GM18508 (cell line): ENCODE data around the gene PTPN13.

ENCODE experiments used
- ATAC-seq: cut with Tn5 transposase; IDR thresholded peaks from one replicate; pipeline ENCODE4 v1.9.1; 2021; ENCODE audit warnings: moderate number of reproducible peaks; ENCODE audit not compliant: insufficient read depth, unreplicated experiment

Gene PTPN13

DNA sequence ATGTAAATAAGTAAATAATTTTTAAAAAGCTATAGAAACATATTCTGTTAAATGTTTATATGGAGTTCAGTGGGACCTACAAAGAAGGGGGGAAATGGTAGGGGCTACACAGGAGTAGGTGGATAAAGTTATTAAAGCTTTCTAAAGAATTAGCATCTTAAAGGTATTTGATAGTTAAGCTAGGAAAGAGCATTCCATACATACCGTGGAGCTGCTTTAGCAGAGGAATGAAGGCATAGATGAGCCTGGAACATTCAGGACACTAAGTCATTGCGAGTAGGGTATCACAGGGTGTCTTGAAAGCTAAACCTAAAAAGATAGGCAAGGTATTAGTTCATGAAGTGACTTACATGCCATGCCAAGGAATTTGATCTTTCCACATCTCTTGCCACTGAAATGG is 194.7 kb downstream of the PTPN13 start:
- no peak for ATAC-seq

DNA sequence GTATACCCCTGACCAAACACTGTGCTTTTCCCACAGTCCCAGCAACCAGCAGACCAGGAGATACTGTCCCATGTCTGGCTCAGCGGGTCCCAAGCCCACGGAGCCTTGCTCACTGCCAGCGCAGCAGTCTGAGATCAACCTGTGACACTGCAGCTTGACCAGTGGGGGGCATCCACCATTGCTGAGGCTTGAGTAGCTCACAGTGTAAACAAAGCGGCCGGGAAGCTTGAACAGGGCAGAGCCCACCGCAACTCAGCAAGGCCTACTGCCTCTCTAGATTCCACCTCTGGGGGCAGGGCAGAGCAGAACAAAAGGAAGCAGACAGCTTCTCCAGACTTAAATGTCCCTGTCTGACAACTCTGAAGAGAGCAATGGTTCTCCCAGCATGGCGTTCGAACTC is 197.0 kb downstream of the PTPN13 start:
- ATAC-seq, result no peak

DNA sequence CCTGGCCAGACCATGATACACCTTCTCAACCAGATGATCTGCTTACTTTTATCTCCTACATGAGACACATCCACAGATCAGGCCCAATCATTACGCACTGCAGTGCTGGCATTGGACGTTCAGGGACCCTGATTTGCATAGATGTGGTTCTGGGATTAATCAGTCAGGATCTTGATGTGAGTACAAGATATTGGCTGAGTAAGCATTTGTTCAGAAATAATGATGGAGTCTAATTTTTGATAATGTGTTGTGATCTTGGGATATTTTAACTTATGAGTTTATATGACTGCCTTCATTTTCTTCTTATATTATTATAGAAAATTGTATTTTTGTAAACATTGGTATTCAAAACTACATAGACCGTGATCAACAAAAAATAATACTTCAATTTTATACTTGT is 215.7 kb downstream of the PTPN13 start:
- ATAC-seq, result no peak

DNA sequence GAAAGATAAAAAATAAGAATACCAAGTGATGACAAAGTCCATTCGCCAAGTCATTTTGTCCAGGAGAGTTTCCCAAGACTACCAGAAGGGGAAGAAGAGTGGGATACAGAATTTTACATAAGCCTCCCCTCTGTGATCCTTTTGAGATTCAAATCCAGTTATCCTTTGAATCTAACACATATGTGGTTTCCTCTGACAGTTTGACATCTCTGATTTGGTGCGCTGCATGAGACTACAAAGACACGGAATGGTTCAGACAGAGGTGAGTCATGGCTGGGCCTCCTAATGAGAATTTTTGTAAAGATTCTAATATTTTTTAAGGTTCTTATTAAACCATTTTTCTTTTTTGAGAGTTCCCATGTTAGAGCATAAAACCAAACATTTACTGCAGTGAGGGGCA is 216.7 kb downstream of the PTPN13 start:
- ATAC-seq, result no peak

DNA sequence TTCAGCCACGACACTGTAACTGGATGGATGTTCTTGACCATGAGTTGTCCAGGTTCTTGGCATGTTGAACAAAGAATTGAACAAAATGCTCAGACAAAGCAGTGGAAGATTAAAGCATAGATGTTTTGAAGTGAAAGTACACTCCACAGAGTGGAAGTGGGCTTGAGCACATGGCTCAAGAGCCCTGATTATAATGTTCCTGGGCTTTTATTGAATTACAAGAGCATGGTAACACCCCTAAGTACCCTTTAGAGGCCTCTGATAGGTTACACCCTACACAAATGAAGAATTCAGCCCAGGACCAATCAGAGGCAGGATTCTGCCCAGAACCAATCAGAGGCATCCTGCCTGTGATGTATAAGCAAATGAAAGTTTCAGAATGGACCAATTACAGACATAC is 221.5 kb downstream of the PTPN13 start:
- no peak for ATAC-seq

DNA sequence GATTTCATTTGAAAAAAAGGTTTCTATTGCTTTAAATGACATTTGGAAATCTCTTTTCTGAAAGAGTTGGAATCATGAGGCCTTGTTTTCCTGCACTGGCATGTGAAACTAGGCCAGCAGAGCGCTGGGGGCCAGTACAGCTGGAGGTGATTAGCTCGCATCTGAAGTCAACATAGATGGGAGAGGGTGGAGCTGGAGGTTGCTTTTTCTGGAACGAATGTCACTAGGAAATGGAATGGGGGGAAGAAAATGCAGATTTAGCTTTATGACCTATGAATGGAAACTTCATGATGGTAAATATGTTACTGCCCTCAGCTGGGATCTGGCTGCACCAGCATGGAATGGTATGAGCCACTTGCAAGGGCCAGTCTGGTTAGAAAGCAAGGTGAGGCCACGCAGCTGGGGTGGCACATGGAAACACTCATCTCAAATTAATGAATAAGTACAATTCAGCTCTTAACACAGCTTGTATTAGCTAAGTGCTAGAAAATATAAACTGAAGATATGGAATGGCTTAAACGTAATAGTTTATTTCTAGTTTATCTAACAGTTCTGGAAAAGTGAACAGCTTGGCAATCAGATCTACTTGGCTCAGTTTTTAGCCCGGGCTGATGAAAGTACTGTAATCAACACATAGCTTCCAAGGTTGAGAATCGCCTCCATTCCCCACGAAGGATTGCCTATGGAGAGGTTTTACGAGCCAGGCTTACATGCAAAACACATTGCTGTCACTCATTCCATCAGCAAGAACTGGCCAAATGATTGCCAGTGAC is 222.6 kb downstream of the PTPN13 start:
- ATAC-seq, result no peak

DNA sequence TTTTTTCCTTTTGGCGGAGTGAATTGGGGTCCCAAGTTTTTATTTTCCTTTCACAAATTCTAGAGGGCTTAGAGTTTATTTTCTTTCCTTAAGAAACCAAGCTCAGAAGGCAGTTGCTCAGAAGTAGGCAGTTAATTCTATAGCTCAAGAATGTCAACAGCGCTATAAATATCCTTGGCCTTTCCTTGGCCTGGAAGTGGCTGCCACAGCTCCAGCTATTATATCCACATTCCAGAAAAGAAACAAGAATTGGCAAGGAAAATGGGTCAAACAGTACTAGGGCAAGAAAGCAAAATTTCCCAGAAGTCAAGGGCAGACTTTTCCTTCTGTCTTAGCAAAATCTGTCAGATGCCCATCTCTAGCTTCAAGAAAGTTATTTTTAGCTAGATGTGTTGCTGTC is 224.1 kb downstream of the PTPN13 start:
- no peak for ATAC-seq

DNA sequence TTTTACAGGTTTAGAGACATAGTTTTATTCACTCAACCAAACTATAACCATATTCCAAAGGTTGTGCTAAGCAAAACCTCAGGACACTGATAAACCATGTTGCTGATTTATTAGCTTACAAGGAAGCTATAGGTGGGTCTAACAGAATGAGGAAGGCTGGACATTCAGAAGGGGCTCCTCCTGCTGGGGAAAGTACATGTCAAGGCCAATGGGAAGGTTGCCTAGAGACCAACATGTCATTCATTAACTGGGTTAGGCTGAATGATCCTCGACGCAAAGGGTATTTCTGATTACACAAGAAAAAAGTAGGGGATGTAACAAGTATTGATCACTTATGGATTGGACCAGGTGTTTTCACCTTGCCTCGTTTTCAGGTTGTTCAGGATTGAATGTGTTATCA is 224.7 kb downstream of the PTPN13 start:
- no peak for ATAC-seq

DNA sequence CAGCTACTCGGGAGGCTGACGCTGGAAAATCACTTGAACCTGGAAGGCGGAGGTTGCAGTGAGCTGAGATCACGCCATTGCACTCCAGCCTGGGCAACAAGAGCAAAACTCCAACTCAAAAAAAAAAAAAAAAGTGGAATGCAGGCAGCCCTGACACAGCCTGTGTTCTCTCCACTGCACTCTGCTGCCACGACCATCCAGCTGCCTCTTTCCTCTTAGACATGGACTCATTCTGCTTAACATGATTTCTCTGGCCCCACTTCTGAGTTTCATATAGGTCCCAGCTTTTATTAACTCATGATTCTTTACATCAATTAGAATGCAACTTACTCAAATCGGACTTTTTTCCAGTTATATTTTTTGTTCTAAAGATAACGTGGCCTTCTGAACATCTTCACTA is 225.4 kb downstream of the PTPN13 start:
- no peak for ATAC-seq

DNA sequence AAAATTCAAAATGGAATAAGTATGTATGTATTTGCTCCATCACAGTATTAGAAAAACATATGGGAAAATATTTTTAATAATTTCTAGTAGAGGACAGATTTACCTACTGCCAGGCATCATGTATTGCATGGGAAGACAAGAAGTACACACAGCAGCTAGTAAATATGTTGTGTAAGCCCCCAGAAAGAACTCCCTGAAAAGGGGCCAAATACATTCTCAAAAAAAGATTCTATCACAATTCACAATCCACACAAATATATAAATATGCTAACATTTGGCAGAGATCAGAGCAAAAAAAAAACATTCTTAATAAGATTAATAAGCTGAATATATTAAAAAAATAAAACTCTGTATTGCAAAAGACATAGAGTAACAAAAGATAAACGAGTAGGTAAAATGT is 227.0 kb downstream of the PTPN13 start:
- ATAC-seq, result no peak

DNA sequence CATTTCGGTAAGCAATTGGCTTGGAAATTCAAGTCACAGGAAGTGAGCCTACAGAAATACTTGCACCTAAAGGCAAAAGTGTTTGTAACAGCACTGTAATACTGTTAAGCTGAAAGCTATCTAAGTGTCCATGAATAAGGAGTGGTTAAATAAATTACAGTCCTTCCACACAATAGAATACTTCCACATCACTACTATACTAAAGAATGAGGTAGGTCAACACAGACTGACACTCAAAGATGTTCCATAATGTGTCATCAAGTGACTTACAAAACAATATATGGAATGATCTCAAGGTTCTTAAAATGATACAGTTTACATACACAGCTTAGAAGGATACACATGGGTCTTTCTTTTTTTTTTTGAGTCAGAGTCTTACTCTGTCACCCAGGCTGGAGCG is 228.0 kb downstream of the PTPN13 start:
- ATAC-seq, result no peak

DNA sequence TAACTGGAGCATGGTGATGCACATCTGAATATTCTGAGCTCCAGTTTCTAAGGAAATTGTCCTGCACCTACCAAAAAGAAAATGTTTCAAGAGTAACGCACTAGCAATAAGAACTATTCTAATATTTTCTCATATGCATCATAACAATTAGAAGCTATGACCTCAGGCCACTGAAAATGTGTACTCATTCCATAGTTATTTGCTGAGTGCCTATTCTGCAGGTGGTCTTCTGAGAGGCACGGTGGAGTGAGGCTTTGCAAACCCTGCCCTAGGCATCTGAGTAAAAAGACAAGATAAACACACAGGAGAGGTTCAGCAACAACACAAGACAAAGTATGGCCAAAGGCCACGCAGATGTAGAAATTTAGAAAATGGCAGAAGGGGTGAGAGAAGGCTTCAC is 231.4 kb downstream of the PTPN13 start:
- ATAC-seq, result no peak

DNA sequence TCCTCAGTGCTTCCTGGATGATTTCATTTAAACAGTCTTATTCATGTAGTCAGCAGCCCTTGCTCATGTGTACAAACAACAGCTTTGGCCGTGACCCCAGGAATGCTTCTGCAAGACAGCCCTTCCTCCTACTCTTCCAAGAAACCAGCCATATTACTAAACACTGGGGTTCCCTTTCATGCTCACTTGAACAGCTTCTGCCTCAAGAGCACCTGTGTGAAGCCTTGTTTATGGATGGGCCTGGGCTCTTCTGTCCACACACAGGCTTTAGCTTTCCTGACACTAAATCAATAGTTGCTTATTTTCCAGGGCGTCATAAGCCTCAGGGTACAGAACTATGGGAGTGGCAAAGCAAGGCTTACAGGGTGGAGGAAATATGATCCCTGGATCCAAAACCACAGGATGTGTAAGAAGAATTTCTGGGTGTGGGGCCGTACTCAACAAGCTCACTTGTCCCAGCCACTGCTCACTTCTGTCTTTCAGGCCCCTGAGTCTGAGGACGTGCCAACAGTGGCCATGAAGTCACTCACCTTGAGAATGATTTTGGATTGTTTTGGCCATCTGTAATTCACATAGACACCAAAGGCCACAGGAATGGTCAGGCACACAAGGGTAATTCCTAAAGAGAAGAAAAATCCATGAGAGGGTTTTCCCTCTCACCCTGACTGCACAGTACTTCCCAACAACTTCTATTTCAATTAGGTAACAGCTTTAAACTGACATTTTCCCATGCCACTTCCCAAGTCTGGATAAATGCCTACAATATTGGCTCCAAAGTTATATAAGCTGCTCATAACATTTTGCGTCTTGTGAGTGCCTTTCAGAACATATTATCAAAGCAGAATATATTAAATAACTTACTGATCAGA is 237.4 kb downstream of the PTPN13 start:
- ATAC-seq, result no peak

DNA sequence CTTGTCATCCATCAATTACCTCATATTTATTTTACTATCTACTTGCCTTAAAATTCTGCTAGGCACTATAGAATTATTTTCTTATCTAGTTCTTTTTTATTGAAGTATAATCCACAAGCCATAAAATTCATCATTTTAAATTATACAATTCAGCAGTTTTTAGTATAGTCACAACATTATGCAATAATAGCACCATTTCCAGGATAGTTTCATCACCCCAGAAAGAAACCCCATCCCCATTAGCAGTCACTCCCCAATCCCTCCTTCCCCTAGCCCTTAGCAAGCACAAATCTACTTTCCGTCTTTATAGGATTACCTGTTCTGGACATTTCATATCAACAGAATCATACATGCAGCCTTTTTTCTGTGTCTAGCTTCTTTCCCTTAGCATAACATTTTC is 239.5 kb downstream of the PTPN13 start:
- ATAC-seq, result no peak

DNA sequence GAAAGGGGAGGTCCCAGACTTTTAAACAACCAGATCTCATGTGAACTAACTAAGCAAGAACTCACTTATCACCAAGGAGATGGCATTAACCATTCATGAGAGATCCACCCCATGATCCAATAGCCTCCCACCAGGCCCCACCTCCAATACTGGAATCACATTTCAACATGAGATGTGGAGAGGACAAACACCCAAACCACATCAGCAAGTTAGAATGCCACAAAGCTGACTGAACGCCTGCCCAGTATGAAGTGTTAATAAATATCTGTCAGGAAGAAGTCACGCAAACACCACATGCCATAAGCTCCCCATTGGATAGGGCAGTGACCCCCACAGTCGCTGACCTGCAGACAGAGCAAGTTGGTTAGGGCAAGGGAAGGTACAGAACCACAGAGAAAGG is 240.8 kb downstream of the PTPN13 start:
- no peak for ATAC-seq

DNA sequence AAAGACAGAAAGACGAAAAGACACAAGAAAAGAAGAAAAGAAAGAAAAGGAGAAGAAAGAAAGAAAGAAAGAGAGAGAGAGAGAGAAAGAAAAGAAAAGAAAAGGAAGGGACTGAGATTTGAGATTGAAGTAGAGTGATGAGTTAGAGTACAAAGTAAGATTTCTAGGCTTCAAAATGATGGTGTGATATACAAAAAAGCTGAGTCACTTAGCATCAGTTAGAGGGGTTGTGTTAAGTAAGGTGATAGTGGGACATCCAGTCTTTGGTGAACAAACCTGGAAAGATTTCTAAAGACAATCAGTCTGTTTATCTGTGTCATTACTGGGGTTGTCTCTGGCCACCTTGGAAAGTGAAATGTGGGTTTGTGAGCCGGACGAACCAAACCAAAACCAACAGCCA is 241.6 kb downstream of the PTPN13 start:
- no peak for ATAC-seq

DNA sequence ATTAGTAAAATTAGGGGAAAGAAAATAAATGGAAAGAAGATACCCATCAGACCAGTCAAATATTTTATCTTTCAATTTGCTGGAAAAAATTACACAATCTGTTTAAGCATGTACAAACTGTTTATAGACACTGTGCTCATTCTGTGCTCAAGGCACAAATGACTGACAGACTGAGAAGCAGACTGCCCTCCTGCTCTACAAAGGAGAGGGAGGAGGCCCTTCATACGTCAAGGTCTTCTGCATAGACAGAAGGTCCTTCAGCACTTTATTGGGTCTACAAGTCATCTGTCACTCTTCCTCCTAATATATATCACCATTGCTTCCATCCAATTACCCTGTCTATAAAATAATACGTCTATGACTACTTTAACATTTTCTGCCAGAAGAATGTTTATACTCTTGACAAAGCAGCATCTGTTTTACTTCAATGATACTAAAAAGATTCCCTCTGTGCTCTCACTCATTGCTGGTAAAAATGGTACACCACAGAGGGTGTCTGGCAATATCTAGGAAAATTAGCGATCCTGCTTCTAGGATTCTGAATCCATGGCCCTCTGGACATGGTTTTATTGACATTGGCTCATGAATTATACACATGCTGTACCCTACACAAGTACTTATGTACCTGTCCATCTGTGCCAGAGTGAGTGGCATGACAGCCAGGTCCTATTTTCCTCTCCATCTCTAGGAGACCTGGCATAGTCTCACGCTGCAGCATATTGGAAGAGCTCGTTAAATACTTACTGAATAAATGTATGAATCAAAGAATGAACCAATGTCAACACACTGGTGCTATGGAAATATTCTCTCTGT is 243.8 kb downstream of the PTPN13 start:
- no peak for ATAC-seq

DNA sequence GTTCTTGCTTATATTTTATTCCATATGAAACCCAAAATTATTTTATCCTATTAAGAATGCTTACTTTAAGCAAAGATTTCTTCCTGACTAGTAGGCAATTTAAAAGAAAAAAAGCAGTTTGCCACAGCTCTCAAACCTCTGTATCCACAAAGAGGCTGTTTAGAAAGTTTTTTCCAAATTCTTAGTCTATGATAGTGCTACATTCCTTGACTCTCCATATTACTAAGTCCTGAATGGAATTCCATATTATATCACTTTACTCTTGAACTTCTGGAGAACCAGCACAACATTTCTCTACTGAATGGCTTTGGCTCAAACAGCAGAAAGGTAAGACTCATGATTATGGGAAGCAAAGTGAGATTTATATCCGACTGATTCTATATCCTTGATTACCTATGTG is 246.7 kb downstream of the PTPN13 start:
- no peak for ATAC-seq

DNA sequence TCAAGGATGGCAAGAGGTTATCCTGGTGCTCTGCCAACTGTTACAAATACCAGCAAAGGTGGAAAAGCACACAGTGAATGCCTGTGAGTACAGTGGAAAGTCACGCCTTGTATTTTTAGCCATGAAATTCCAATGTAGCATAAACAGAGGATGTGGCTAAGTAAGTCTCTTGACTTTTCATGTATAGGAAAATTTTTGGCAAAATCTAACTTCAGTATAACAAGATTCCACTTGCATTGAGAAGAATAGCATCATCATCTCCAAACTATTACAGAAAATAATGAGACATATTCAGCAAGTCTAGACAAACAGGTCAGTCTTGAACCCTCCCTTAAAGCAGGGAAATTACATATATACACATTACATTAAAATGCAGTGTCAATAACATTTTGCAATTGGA is 247.2 kb downstream of the PTPN13 start:
- no peak for ATAC-seq

DNA sequence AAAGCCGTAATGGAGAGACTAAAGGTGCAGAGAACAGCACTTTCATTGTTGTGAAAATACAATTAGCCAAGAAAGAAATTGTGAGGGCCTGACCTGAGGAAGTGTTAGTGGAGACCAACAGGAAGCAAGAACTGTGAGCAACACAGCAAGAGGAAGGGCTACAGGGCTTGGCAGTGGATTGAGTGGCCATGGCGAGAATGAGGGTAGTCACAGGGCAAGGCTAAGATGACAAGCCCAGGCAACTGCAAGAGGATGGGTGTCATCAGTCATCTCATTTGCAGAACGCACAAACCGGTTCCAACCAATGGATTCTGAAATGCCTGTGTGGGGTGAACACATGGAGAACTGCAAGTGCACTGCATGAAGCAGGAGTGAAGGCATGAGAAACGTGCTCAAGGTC is 251.5 kb downstream of the PTPN13 start:
- no peak for ATAC-seq

DNA sequence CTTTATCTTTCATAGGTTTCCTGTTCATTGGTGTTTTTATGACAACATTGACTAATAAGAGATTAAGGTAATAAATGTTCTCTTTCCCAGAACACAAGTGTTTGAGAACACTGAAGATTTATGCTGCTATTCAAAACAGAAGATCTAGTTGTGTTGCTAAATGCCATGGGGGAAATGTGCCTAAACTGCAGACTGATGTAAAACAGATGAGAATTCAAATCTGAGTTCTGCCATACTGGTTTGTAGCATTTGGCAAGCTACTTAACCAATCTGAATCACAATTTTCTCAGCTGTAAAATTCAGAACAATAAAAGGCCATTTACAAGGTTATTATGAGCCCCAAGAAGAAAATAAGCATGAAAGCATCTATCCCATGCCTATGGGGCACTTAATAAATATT is 252.8 kb downstream of the PTPN13 start:
- no peak for ATAC-seq
